Breast epithelium (tissue), 3 donors: ENCODE measurements around the gene CCL3.

Experiments used
- POLR2AphosphoS5 ChIP-seq, 3 donors: sonication (generic); formaldehyde crosslinking; IDR thresholded peaks; one replicate each; pipeline ENCODE4 v1.6.1; 2017; ENCODE audit warnings: antibody characterized with exemption in 3 of 3
- TF ChIP-seq, protein P1 (sequence below), 3 donors: fragments of 450-650 bp; IDR thresholded peaks; one replicate each; pipeline ENCODE4 v1.5.1; 2016 to 2017; ENCODE audit warnings: antibody characterized with exemption in 3 of 3, mild to moderate bottlenecking in 3 of 3, moderate library complexity in 3 of 3

DNA sequence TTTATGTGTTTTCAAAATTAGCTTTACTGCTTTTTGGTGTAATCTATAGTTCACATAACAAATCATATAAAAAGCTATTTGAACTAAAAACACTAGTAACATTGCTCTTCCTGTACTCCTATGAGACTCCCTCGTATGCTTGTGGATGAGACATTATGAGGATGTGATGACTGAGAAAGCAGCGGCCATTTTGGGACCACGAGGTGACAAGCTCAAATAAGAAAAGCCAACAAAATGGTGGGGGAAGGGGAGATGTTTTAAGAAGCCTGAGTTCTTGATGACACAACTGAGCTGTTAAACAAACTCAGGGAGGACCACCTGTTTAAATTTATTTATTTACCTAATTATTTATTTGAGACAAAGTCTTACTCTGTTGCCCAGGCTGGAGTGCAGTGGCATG is 21.4 kb downstream of the CCL3 start:
- TF ChIP-seq, protein P1, sequence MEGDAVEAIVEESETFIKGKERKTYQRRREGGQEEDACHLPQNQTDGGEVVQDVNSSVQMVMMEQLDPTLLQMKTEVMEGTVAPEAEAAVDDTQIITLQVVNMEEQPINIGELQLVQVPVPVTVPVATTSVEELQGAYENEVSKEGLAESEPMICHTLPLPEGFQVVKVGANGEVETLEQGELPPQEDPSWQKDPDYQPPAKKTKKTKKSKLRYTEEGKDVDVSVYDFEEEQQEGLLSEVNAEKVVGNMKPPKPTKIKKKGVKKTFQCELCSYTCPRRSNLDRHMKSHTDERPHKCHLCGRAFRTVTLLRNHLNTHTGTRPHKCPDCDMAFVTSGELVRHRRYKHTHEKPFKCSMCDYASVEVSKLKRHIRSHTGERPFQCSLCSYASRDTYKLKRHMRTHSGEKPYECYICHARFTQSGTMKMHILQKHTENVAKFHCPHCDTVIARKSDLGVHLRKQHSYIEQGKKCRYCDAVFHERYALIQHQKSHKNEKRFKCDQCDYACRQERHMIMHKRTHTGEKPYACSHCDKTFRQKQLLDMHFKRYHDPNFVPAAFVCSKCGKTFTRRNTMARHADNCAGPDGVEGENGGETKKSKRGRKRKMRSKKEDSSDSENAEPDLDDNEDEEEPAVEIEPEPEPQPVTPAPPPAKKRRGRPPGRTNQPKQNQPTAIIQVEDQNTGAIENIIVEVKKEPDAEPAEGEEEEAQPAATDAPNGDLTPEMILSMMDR (IDR thresholded peaks at IDR 0.05) = no peak
- TF ChIP-seq POLR2AphosphoS5 (IDR thresholded peaks at IDR 0.05) = no peak
